Small intestine (tissue), 7 donors: ENCODE results near the gene C6orf89. TPM values are rescaled to one million over a fixed set of nuclear protein-coding genes. Genes with fewer than 3 reads are reported as not detected.
"Not testable (repeated sequence)": the region's sequence is repeated elsewhere in the genome, so short reads cannot be mapped to it uniquely, and the experiment has no call there.

Source experiments
- DNase-seq, 2 donors: peaks; one replicate each; pipeline versions ENCODE4 v3.0.0 to v3.0.0-alpha.2; 2013
- FAIRE-seq: peaks from 2 replicates; lab custom pipeline; 2012; peaks lifted over from hg19 to GRCh38; lab: Jason Lieb, UNC
- H3K27ac ChIP-seq, 3 donors: one replicate each; pipeline ENCODE4 v1.5.1; 2013; ENCODE audit warnings: low read length in 2 of 3, mild to moderate bottlenecking in 2 of 3, control low read depth in 1 of 3, inconsistent platforms in 1 of 3, low read depth in 1 of 3, moderate library complexity in 1 of 3
- H3K27me3 ChIP-seq, 3 donors: one replicate each; pipeline ENCODE4 v1.6.1; 2013; ENCODE audit warnings: low read length in 3 of 3, inconsistent platforms in 1 of 3; ENCODE audit not compliant: control insufficient read depth in 3 of 3, insufficient read depth in 3 of 3
- H3K36me3 ChIP-seq, 3 donors: one replicate each; pipeline ENCODE4 v1.6.1; 2013; ENCODE audit warnings: low read length in 3 of 3, inconsistent platforms in 1 of 3, low read depth in 1 of 3, mild to moderate bottlenecking in 1 of 3, moderate library complexity in 1 of 3; ENCODE audit not compliant: control insufficient read depth in 3 of 3, insufficient read depth in 2 of 3
- H3K4me1 ChIP-seq, 3 donors: one replicate each; pipeline ENCODE4 v1.6.1; 2013; ENCODE audit warnings: low read length in 2 of 3, inconsistent platforms in 1 of 3, low read depth in 1 of 3, mild to moderate bottlenecking in 1 of 3, moderate library complexity in 1 of 3; ENCODE audit not compliant: control insufficient read depth in 3 of 3, insufficient read depth in 2 of 3
- H3K4me3 ChIP-seq, 3 donors: one replicate each; pipeline ENCODE4 v1.5.1; 2013; ENCODE audit warnings: low read length in 3 of 3, control low read depth in 1 of 3, inconsistent platforms in 1 of 3, low read depth in 1 of 3, mild to moderate bottlenecking in 1 of 3, moderate library complexity in 1 of 3
- H3K9me3 ChIP-seq, 2 donors: one replicate each; pipeline ENCODE4 v1.6.1; 2013; ENCODE audit warnings: low read depth in 1 of 2, low read length in 1 of 2; ENCODE audit not compliant: control insufficient read depth in 2 of 2, insufficient read depth in 1 of 2
- WGBS, 3 donors: extraction: QIAGEN DNeasy Blood & Tissue Kit; methylation state at CpG; one replicate each; pipeline ENCODE4 v1.1.7; 2013; 5-methylcytosine and 5-hydroxymethylcytosine counted together
- polyA plus RNA-seq, 4 donors: library from polyadenylated mRNA; stranded (reverse) in 3 of 4; unstranded in 1 of 4; fragments of 200-250 nt in 3 of 4; fragments of 120-200 nt in 1 of 4; gene quantifications; one replicate each; pipeline versions ENCODE4 v1.2.1 to v1.2.3, GENCODE V29; 2013
- donor health status: healthy with polysubstance abuse.
- donor health status: control.
- donor health status: control.
- donor health status: Bipolar disorder and iron deficiency.
- donor health status: healthy.

Gene C6orf89
- polyA plus RNA-seq, 4 donors: 6.5 to 38.7 (median 18.8) TPM

DNA sequence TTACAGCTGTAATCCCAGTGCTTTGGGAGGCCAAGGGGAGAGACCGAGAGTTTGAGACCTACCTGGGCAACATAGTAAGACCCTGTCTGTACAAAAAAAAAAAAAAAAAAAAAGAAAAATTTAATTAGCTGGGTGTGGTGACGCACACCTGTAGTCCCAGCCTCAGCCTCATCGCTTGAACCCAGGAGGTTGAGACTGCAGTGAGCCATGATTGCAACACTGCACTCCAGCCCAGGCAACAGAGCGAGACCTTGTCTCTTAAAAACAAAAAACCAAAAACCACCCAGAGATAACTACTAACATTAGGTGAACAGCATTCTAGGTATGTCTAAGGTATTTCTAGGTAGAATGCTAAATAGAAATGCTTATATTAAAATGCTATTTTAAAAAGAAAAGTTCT, 47.8 kb downstream of the C6orf89 start:
- Histone ChIP-seq H3K27me3 (no peaks in the 10 kb centered on the region), H3K27ac (no peak overlapping the region), H3K36me3 (peaks cover 0 to 2% (median 0%) of the 10 kb centered on the region in 3 donors), H3K4me1 (no peaks in the 10 kb centered on the region), H3K9me3 (no peaks in the 10 kb centered on the region), H3K4me3 (no peak overlapping the region)
- no peak for FAIRE-seq
- 83 to 95% (median 92%) methylated on average over 4 of the region's 4 CpGs for WGBS, 3 donors
- DNase-seq: no peak

DNA sequence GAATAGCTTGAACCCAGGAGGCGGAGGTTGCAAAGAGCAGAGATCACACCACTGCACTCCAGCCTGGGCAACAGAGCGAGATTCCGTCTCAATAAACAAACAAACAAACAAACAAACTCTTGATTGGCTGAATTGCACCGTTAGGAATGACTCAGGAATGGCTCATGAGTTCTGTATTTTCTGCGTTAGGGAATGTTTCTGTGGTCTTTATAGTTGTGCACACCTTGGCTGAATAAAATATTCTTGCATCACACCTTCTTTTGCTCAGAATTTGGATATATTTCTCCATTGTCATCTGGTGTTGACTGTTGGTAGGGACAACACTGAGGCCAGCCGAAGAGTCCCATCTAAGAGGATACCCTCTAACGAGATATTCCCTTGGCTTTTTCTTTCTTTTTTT, 49.1 kb downstream of the C6orf89 start:
- DNase-seq: no peak
- FAIRE-seq: no peak
- WGBS, 3 donors: 85 to 88% (median 87%) methylated on average over 7 of the region's 7 CpGs

GRCh38 chr6:36936824-36937223, 51.1 kb downstream of the C6orf89 start:
- H3K27me3 ChIP-seq: no peaks in the 10 kb centered on the region
- no peaks in the 10 kb centered on the region for H3K36me3 ChIP-seq
- DNase-seq: no peak
- H3K4me1 ChIP-seq: no peaks in the 10 kb centered on the region
- no peak for FAIRE-seq
- WGBS, 3 donors: 93 to 99% (median 99%) methylated on average over 5 of the region's 5 CpGs
- H3K9me3 ChIP-seq: peaks cover 0 to 2% of the 10 kb centered on the region in 2 donors
- H3K4me3 ChIP-seq: no peak overlapping the region
- no peak overlapping the region for H3K27ac ChIP-seq

More for the DNA sequence above, 49.1 kb downstream of the C6orf89 start:
- no peaks in the 10 kb centered on the region for H3K36me3 ChIP-seq
- H3K9me3 ChIP-seq: no peaks in the 10 kb centered on the region
- H3K4me3 ChIP-seq: no peak overlapping the region
- no peaks in the 10 kb centered on the region for H3K4me1 ChIP-seq
- no peak overlapping the region for H3K27ac ChIP-seq
- no peaks in the 10 kb centered on the region for H3K27me3 ChIP-seq

DNA sequence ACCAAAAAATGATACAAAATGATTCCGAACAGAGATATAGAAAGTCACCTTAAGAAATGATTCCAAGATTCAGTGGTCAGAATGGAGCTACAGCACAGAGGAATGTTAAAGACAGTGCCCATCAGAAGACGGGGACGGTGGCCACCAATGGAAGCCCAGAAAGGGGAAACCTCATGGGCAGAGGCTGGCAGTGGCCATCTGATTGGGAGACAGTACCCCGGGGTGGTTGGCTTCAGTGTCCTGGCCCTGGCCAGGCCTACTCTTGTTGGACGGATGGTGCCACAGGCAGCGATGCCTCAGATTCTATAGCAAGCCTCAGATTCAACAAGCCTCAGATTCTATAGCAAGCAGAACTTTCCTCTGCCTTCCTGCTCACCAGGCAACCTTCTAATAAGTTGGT, 52.1 kb downstream of the C6orf89 start:
- no peak for DNase-seq

DNA sequence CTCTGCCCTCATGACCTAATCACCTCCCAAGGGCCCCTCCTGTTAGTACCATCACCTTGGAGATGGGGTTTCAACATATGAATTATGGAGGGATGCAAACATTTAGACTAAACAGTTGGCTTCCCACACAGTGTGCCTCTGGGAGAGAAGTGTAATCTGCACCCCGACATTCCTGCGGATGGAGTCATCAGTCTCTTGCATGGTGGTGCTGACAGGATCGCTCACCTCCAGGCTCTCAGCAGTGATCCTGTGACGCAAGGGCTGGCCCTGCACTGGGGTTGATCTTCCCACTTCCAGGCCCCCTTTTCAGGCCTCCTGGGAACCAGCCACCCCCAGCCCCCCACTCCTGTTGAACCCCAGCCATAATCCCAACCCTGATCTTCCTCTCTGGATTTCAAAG, 52.8 kb downstream of the C6orf89 start:
- no peak overlapping the region for H3K27ac ChIP-seq
- DNase-seq: no peak
- H3K27me3 ChIP-seq: no peaks in the 10 kb centered on the region
- H3K36me3 ChIP-seq: no peaks in the 10 kb centered on the region
- no peak for FAIRE-seq
- H3K9me3 ChIP-seq: peaks cover 0 to 2% of the 10 kb centered on the region in 2 donors
- no peaks in the 10 kb centered on the region for H3K4me1 ChIP-seq
- H3K4me3 ChIP-seq: no peak overlapping the region
- WGBS, 3 donors: 91 to 96% (median 96%) methylated on average over 4 of the region's 4 CpGs

More for the DNA sequence above, 52.1 kb downstream of the C6orf89 start:
- no peaks in the 10 kb centered on the region for H3K36me3 ChIP-seq
- H3K27ac ChIP-seq: no peak overlapping the region
- H3K9me3 ChIP-seq: peaks cover 0 to 2% of the 10 kb centered on the region in 2 donors
- H3K27me3 ChIP-seq: no peaks in the 10 kb centered on the region
- 95 to 99% (median 95%) methylated on average over 6 of the region's 6 CpGs for WGBS, 3 donors
- no peak overlapping the region for H3K4me3 ChIP-seq
- FAIRE-seq: no peak
- no peaks in the 10 kb centered on the region for H3K4me1 ChIP-seq

DNA sequence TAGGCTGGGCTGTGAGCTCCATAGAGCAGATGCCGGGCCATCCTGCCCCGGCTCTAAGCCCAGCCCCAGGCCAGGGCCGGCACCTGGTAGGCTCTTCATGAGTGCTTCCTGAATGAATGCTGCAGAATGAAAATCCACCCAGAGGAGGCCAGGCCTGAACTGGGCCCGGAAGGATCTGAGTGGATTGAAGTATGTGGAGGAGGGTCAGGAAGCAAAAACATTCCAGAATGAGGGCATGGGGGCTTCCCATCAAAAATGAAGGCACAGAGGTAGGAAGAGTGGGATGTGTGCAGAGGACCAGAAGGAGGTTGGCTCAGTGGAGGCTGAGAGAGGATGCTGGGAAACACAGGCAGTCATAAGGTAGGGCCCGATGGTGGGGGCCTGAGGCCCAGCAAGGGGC, 53.3 kb downstream of the C6orf89 start:
- not testable (repeated sequence) for FAIRE-seq, DNase-seq, H3K27ac ChIP-seq, H3K4me1 ChIP-seq, H3K4me3 ChIP-seq, H3K27me3 ChIP-seq, H3K9me3 ChIP-seq, H3K36me3 ChIP-seq
- WGBS, 3 donors: 87 to 95% (median 92%) methylated on average over 5 of the region's 5 CpGs

DNA sequence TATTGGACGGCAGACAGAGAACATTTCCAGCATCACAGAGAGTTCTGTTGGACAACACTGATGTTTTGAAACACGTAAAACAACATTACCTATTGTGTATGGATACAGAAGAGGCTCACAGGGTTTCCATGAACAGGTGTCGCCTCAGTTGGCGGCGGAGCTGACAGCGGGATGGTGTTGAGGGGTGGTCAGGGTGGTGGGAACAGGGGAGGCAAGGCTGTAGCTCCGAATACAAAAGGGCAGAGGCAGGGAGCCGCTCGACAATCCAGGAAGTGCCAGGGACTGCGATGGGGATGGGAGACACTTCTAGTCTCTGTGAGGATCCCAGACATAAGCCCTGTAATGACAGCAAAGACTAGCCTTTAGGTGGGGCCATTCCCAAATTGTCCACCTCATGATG, 54.3 kb downstream of the C6orf89 start:
- Histone ChIP-seq H3K27me3 (no peaks in the 10 kb centered on the region), H3K27ac (no peak overlapping the region), H3K4me3 (no peak overlapping the region), H3K4me1 (no peaks in the 10 kb centered on the region), H3K9me3 (peaks cover 0 to 2% of the 10 kb centered on the region in 2 donors), H3K36me3 (no peaks in the 10 kb centered on the region)
- DNase-seq: no peak
- WGBS, 3 donors: 92 to 95% (median 93%) methylated on average over 9 to 10 of the region's 10 CpGs
- FAIRE-seq: no peak

GRCh38 chr6:36941561-36941960, 55.8 kb downstream of the C6orf89 start:
- DNase-seq, H3K27me3 ChIP-seq, H3K4me3 ChIP-seq, H3K27ac ChIP-seq, H3K9me3 ChIP-seq, H3K4me1 ChIP-seq, H3K36me3 ChIP-seq, FAIRE-seq: not testable (repeated sequence)
- 95 to 100% (median 96%) methylated on average over 2 to 40 of the region's 40 CpGs for WGBS, 3 donors

GRCh38 chr6:36942329-36942728, 56.6 kb downstream of the C6orf89 start:
- H3K36me3 ChIP-seq, FAIRE-seq, H3K4me3 ChIP-seq, DNase-seq, H3K4me1 ChIP-seq, H3K27me3 ChIP-seq, H3K27ac ChIP-seq, H3K9me3 ChIP-seq: not testable (repeated sequence)
- WGBS, 3 donors: 33 to 80% (median 80%) methylated on average over 1 of the region's 2 CpGs
